SHP77 treated with DMSO at 0.1 percent for 48 hours (cell line): ENCODE data around the gene COL26A1.
"Not testable (repeated sequence)": the region's sequence is repeated elsewhere in the genome, so short reads cannot be mapped to it uniquely, and the experiment has no call there.

Source experiments
- DNase-seq: peaks from one replicate; lab custom pipeline; 2025; lab: John Stamatoyannopoulos, UW

The COL26A1 gene

DNA sequence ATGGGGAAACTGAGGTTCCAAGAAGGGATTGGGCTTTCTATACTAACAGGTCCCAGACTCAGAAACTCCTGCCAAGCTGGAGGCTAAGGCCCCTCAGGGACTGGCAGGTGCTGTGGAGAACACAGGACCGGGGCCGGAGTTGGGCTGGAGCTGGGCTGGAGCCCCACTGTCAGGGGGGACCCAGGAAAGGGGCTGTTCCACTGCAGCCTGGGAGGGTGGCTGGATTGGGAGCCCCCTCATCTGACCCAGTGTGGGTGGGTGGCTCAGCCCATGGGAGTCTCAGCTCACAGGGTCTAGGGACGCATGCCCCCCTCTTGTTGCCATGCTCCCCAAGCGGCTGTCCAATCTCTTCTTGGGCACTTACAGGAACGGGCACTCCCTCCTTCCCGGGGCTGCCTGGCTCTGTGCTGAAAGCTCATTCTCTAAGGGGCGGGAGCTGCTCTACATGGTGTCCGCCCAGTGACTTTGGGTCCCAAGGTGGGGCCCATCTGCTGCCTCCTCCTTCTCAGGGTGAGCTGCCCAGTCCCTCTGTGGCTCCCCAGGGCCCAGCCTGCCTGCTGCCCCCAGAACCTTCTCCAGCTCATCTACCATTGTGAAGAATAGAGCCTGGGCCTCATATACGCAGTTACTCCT lies 139.9 kb downstream of the COL26A1 start:
- DNase-seq = no peak

DNA sequence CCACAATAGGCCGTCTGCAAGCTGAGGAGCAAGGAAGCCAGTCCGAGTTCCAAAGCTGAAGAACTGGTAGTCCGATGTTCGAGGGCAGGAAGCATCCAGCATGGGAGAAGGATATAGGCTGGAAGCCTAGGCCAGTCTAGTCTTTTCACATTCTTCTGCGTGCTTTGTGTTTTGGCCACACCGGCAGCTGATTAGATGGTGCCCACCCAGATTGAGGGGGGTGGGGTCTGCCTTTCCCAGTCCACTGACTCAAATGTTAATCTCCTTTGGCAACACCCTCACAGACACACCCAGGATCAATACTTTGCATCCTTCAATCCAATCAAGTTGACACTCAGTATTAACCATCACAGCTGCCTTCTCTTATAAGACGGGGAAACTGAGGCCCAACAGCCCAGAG lies 142.8 kb downstream of the COL26A1 start:
- DNase-seq = not testable (repeated sequence)

DNA sequence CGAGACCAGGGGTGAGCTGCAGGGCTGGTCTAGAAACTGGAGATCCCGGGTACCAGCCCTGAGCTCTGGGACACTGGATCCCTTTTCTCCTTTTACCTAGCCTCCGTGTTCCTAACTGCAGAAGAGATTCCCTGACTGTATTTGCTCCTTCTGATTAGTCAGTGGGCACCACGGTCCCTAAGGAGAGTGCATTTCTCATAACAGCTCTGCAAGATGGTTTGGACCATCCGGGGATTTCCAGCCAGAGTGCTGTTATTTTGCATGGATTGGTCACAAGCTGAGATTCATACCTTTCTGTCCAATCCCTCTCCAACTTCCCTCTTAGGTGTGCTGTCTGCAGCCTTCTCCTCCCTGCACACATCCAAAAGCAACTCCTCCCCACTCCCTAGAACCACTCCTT lies 143.9 kb downstream of the COL26A1 start:
- DNase-seq = no peak

DNA sequence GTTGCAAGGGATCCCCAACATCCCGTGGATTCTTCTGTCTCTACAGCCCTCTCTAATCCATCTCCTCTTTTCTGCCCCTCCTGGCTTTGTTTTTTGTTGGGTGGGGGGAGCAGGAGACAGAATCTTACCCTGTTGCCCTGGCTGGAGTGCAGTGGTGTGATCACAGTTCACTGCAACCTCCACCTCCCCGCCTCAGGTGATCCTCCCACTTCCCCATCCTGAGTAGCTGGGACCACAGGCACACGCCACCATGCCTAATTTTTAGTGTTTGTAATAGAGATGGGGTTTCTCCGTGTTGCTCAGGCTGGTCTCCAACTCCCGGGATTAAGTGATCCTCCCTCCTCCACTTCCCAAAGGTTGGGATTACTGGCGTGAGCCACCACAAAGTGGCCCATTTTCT lies 144.7 kb downstream of the COL26A1 start:
- no peak for DNase-seq

DNA sequence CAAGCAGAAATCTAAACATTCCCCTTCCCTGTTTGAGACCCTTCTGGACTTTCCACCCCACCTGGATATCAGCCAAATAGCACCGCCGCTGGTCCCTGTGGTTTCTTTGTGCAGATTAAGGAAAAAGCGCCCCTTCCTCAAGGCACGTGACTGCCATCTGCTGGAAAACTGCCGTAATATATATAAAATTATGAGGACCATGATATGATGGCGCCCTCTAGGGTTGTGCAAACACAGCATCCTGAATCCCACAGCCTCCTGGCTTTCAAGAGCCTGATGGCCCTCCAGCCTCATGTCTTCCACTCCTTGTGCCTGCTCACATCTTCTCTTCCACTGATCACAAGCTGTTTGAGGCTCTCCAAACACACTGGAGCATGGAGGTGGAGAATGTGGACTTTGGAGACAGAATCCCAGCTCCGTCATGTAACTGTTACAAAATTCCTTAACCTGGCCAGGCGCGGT lies 145.1 kb downstream of the COL26A1 start:
- peak; percentile 40 for DNase-seq

DNA sequence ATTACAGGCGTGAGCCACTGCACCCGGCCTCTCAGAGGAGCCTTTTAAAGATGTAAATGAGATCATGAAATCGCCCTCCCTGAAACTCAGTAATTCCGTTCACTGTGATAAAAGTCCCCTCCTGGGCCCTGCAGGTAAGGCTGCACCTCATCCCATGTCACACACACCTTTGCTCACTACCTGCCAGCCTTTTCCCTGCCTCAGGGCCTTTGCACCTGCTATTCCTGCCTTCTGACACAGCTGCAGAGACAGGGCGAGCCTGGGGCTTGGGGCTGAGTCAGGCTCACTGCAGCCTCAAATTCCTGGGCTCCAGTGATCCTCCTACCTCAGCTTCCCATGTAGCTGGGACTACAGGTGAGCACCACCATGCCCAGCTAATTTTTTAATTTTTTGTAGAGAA lies 147.6 kb downstream of the COL26A1 start:
- DNase-seq = no peak

DNA sequence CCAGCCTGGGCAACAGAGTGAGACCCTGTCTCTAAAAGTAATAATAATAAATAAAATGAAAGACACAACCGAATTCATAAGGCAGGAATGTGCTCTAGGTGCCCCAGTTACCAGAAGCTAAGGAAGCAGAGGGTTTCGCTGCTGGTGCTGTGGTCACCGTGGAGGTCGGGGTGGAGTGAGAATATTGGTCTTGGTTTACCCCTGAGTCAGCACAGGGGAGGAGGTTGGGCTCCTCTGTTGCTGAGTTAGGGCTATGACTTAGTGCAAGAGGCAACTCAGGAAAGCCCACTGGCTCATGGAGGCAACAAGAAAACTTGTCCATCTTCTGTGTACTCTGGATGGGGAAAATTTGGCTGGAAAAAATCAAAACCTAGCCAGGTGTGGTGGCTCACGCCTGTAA lies 149.3 kb downstream of the COL26A1 start:
- DNase-seq = no peak

DNA sequence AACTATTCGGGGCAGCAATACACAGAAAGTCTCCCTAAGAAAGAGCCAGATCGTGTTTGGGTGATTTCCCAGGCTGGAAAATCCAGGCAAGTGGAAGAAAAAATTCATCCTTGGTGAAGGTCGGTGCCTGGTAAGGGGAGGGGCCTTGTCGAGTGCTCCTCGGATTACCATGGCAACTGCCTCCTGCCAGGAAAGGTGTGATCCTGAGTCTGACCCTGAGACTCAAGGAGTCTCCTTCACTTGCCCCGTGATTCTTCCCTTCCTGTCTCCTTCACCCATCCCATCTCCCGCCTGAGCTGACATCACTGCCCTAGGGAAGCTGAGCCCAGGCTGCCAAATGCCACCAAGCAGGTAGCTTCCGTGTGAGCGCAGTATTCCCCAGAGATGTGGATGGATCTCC lies 154.2 kb downstream of the COL26A1 start:
- DNase-seq = no peak

DNA sequence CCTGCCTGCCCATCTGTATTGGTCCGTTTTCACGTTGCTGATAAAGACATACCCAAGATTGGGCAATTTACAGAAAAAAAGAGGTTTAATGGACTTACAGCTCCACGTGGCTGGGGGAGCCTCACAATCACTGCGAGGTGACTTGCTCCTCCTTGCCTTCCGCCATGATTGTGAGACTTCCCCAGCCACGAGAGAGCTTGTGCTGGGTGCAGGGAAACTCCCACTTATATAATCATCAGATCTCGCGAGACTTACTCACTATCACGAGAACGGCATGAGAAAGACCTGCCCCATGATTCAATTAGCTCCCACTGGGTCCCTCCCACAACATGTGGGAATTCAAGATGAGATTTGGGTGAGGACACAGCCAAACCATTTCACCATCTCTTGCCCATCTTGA lies 154.6 kb downstream of the COL26A1 start:
- no peak for DNase-seq

DNA sequence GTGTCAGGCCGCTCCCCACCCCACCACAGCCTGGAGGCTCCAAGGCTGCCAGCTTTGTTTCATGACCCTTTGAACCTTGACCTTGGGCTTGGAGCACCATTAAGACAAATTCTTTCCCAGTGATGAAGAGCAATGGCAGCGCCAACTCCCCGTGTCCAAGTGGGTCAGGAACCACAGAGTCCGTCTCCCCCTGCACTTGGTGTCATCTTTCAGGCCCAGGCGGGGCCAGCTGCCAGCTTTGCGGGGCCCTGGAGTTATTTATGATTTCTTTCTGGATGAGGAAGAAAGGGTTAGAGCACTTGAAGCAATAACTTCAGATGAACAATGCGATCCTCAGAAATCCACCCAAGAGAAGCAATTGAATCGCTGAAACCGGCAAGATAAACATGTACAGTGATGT lies 155.7 kb downstream of the COL26A1 start:
- DNase-seq = no peak

DNA sequence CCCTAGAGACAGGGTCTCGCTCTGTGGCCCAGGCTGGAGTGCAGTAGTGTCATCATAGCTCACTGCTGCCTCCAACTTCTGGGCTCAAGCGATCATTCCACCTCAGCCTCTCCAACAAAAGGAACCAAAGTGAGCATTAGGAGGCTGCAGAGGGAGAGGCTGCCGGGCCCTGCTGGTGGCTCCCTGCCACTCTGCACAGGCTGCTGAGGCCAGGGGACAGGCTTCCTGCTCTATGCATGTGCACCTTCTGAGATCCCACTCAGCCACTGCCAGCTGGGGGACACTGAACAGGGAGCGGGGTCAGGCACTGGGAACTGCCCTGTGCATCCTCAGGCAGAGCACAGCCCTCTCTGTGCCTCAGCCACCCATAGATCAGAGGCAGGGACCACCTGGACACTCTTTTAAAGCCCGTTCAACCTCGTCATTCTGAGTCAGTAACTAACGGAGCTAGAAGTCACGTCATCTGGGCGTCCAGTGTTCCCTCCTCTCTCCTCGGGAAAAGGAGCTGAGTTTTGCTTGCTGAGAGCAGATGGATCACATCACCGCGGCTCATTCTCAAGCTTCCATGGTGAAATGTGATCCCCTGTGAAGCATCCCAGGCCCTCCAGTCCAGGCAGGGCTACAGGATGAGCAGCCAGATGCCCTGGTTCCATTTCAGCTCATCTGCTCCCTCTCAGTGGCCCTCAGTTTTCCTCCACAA lies 156.8 kb downstream of the COL26A1 start:
- DNase-seq = no peak

DNA sequence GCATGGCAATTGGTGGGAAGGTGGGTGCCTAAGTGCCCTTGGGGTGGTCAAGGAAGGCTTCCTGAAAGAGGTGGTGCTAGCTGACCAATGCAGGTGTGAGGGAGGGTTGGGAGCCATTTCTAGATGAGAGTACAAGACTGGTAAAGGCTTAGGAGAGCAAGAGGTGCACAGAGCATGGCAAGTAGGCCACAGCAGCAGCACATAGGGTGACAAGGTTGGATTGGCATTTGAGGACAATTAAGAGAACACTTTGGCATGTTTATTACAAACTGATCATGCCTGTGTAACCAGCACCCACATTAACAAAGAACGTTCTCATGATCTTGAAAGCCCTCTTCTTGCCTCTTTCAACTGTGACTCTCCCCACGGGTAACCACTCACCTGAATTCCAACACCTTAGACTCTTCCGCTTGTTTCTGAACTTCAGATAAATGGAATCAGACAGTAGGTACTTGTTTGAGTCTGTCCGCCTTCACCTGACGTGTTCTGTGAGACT lies 158.8 kb downstream of the COL26A1 start:
- DNase-seq = no peak

DNA sequence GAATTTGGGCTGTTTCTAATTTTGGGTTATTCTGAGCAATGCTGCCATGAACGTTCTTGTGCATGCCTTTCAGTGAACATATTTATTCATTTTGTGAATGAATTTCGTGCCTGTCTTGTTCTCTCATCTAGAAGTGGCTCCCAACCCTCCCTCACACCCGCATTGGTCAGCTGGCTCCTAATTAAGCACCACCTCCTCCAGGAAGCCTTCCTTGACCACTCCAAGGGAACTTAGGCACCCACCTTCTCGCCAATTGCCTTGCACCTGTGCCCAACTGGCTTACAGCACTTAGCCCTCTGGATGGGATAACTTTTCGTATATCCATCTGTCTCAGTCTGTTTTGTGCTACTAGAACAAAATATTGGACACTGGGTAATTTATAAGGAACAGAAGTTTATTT lies 159.3 kb downstream of the COL26A1 start:
- DNase-seq = no peak

DNA sequence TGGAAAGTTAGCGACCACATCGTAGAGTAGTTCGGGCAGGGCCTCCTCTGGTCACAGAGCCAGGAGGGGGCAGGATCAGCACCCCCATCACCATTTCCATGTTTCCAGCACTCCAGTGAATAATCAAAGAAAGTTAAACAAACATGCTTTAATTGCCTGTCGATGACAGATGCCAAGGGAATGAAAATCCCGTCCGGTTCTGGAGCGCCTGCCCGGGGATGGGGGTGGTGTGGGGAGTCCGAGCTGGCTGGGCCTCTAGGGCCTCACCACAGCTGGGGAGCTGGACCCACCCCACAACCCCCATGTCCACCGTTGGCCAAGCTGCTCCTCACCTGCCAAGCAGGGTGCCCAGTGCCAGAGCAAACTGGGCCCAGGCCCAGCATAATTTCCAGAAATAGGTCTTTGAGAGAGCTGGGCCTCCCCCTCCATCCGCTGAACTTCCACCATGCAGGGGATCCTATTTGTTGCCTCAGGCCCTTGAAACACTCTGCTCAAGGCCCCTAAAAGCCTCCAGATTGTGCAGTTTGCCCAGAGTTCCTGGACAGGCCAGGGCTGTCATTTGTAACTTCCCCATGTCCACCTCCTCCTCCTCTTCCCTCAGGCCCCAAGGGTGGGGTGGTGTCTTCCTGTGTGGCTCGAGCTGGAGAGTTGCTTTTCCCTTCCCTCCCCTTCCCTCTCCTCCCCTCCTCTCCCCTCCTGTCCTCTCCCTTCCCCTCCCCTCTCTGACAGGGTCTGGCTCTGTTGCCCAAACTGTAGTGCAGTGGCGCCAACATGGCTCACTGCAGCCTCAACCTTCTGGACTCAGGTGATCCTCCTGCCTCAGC lies 165.4 kb downstream of the COL26A1 start:
- DNase-seq = no peak

DNA sequence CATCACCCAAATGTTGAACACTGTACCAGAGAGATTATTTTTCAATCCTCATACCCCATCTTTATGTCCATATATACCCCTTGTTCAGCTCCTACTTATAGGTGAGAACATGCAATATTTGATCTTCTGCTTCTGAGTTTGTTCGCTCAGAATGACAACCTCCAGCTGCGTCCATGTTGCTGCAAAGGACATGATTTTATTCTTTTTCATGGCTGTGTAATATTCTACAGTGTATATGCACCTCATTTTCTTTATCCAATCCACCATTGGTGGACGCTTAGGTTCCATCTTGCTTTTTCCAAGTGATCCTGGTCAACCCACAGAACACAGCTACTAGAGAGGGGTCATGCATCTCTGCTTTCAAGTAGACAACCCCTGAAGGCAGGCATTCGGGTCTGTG lies 166.9 kb downstream of the COL26A1 start:
- DNase-seq = no peak

DNA sequence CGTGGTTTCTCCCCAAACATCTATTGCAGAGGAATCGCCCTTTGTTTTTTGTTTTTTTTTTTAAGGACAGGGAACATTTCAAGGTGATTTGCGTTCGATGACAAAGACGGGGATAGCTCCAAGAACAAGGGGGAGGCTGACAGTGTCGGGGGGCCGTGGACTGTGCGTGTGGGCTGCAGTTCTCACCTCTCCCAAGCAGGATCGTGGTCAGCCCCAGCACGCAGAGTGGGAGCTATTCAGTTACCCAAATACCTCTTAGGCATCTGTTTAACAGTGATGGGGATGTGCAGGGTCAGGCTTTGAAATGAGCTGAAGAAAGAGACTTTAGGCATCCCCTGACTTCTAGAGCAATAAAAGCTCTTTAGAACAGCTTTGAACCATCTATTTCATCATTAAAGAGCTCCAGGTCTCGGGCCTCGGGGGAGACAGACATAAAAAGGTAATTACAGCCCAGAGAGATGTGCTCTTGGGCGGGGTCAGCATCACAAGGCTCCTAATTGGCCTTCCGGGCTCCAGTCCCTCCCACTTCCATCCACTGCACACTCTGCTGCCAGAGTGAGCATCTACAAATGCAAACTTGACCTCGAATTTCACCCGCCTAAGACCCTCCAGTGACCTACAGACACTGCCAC lies 169.2 kb downstream of the COL26A1 start:
- DNase-seq = no peak

DNA sequence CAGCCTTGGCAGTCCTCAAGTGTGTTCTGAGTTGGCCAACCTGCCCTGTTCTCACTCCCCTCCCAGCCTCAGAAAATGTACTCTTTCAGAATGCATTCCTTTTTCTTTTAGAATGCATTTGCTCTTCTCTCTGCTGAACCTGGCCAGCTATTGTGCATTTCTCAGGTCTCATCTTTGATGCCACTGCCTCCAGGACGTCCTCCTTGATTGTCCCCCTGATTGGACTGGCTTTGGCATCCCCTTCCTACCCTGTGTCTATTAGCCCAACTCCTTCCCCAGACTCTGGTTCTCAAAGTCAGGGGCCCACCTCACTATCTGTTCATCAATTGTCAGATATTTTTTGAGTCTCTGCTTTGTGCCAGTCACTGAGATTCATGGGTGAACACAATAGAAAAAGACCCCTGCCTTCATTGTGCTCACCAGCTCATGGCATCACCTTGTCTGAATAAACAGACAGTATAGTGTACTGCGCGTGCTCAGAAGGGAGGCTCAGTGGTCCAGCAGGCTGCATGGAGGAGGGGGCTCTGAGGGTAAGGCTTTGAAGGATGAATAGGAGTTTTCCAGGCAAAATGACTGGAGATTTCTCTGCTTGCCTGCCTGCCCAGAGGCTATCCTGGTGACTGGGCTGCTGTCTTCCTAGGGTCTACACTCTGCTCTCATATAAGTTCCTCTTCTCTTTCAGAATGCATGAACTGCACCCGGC lies 169.9 kb downstream of the COL26A1 start:
- no peak for DNase-seq

DNA sequence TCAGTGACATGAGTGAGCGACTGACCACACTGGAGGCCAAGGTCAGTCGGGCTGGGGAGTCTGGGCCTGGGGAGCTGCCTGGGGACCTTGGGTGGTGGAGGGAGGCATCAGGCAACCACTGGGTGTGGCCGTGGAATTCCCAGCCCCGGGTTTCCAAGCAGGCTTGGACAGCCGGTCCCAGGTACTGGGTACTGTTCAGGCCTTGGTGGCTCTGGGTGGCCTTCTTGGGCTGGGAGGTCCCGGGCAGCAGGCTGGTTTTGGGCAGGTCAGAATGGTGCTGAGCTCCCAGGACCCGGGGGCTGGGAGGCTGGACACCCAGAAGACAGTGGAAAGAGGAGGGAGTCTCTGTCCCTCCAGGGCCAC lies 170.4 kb downstream of the COL26A1 start:
- DNase-seq = no peak

DNA sequence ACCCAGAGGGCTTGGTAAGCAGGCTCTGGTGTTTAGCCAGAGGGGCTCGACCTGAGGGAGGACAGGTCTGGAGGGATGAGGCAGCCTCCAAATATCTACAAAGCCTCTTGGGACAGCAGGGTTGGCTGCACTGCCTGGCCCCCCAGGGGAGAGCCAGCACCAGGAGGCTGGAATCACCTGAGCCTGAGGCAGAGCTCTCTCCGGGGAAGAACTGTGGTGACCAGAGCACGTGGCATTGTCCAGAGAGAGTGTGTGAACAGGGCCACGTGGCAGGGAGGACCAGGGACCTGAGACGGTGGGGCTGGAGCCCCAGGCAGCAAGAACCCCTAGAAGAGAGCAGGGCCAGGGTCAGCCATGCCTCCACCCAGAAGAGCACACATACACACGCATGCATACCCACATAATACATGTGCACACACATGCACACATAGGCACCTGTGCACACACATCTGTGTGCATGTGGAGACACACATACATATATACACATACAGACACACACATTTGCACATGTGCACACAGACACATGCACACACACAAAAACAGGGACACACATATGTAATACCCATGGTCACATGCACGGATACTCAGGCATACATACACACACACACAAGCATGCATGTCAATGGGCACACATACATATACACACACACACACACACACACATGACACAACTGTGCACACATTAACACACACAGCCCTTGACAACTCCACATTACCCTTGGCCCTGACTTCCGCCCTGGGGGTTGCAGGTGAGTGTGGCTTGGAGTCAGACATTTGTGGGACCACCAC lies 171.5 kb downstream of the COL26A1 start:
- DNase-seq = no peak

DNA sequence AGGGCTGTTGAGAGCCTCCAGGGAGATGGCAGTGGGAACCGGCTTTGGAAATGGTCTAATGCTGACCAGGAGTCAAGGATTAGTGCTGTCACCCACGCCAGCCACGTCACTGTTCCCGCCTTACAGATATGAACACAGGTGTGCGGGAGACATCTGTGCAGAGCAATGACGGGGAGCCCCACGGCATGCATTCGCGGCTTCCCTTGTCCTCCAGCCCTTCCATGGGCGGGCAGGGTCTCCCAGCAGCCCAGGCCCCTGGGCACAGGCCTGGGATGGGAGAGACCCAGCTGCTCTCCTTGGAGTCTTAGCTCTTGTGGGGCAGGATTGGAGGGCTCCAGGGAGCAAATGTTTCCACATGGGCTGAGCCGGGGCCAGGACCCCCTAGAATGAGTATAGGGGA lies 172.2 kb downstream of the COL26A1 start:
- no peak for DNase-seq

DNA sequence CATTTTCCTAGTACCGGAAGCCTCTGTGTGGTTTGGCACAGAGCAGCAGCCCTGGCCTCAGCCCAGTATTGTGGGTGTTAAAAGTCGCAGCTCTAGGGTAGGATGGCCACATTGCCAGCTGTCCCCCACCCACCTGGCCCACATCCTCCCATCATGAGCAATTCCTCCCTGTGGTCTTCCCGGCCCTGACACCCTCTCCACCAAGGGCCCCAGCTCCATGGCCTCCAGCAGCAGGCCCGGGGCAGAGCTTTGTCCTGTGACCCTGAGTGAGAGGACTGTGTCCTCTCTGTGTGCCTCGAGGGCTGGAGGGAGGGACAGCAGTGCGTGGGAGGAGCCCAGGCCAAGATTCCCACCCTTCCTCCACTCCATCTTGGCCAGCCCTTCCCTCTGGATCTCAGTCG lies 172.7 kb downstream of the COL26A1 start:
- DNase-seq = no peak
